ENCODE measurements around the gene KRTAP21-1. TPM values are rescaled to one million over a fixed set of nuclear protein-coding genes. Genes with fewer than 3 reads are reported as not detected.

Gene KRTAP21-1
- total RNA-seq, 1 experiment from 2014 or later, result not detected

DNA sequence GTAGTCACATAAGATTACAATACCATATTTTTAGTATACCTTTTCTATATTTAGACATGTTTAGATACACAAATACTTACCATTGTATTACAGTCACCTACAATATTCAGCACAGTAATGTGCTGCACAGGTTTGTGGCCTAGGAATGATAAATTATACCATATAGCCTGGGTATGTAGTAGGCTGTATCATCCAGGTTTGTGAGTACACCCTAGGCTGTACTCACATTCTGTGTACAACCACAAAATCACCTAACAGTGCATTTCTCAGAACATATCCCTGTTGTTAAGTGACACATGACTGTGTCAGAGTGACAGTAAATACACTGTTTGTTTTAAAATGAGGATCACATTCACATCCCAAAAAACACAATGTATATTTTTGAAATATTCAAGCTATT, 47.8 kb downstream of the KRTAP21-1 start:
- H3K79me2 ChIP-seq (ENCODE audit: insufficient read depth, low read length), result no peaks in the 10 kb centered on the region
- no peak overlapping the region for H3K14ac ChIP-seq (ENCODE audit: insufficient read depth, low read length)
- DNase-seq, result no peak
- H2BK20ac ChIP-seq (ENCODE audit: low read depth, low read length, poor library complexity, severe bottlenecking), result no peak overlapping the region
- H3K4me3 Mint-ChIP-seq, result no peak overlapping the region
- no peak overlapping the region for H2BK12ac ChIP-seq (ENCODE audit: insufficient read length, low read depth, low read length)
- no peaks in the 10 kb centered on the region for H3K9me3 ChIP-seq (ENCODE audit: control insufficient read depth, low read depth, low read length)
- H2AFZ ChIP-seq (ENCODE audit: low read length), result no peak overlapping the region
- peaks cover 3 to 16% of the 10 kb centered on the region in 2 experiments; a peak in 4 of 5 replicates for H3K9me3 Mint-ChIP-seq
- no peak overlapping the region for H2BK5ac ChIP-seq (ENCODE audit: insufficient read length, low read length)
- no peak overlapping the region for H2AK5ac ChIP-seq (ENCODE audit: insufficient read length, low read length)
- H3K9ac ChIP-seq (ENCODE audit: extremely low read depth, insufficient read length, low read length), result no peak overlapping the region
- H2BK120ac ChIP-seq (ENCODE audit: low read depth, low read length, poor library complexity, severe bottlenecking), result no peak overlapping the region
- H4K20me1 ChIP-seq (ENCODE audit: control insufficient read depth, insufficient read depth, insufficient read length), result no peaks in the 10 kb centered on the region
- H3K27ac ChIP-seq (ENCODE audit: insufficient read length, low read depth, low read length), result no peak overlapping the region
- H4K91ac ChIP-seq (ENCODE audit: insufficient read length, low read depth, low read length), result no peak overlapping the region
- no peaks in the 10 kb centered on the region for H3K4me1 Mint-ChIP-seq
- no peaks in the 10 kb centered on the region for H3K79me1 ChIP-seq (ENCODE audit: insufficient read depth, low read depth, low read length, poor library complexity, severe bottlenecking)
- H2BK15ac ChIP-seq (ENCODE audit: low read depth, low read length), result no peak overlapping the region
- H3K27me3 ChIP-seq (ENCODE audit: insufficient read depth, low read length), result no peaks in the 10 kb centered on the region
- H3K27ac Mint-ChIP-seq, result no peak overlapping the region
- peaks cover 1% of the 10 kb centered on the region; the same call in 1 of the 2 replicates for H3K27me3 Mint-ChIP-seq (ENCODE audit: low read depth)
- no peaks in the 10 kb centered on the region for H3K23me2 ChIP-seq (ENCODE audit: insufficient read length, low read depth, low read length, poor library complexity, severe bottlenecking)
- TF ChIP-seq CTCF (conservative IDR thresholded peaks at IDR 0.05), result no peak
- no peak overlapping the region for H4K5ac ChIP-seq (ENCODE audit: insufficient read length, low read depth, low read length)
- no peak overlapping the region for H3T11ph ChIP-seq (ENCODE audit: low read length)
- H3K36me3 Mint-ChIP-seq (ENCODE audit: insufficient read depth in 1 of 3, low read depth in 3 of 3), result peaks cover 0 to 8% (median 0%) of the 10 kb centered on the region in 3 experiments; a peak in 3 of 7 replicates
- no peaks in the 10 kb centered on the region for H3K4me1 ChIP-seq (ENCODE audit: insufficient read depth, low read length)
- no peak overlapping the region for H3K4me2 ChIP-seq (ENCODE audit: insufficient read depth, insufficient read length, low read length)
- H3K56ac ChIP-seq (ENCODE audit: insufficient read length, low read depth, low read length), result no peak overlapping the region
- no peak overlapping the region for H3K23ac ChIP-seq (ENCODE audit: insufficient read length, low read depth, low read length)
- H4K8ac ChIP-seq (replicated peaks; ENCODE audit: insufficient read length, low read depth, low read length), result no peak overlapping the region
- no peak overlapping the region for H3K4ac ChIP-seq (ENCODE audit: low read depth, low read length)
- H3K18ac ChIP-seq (ENCODE audit: insufficient read length, low read depth, low read length), result no peak overlapping the region

Other genes with a start within 250 kb of the KRTAP21-1 start
- not detected in 2 replicates for gene KRTAP19-6, start 213.6 kb downstream of the KRTAP21-1 start, total RNA-seq (2021)
- not detected in 2 replicates for gene KRTAP19-7, start 194.1 kb downstream of the KRTAP21-1 start, total RNA-seq (2021)
- not detected in 2 replicates for gene KRTAP22-2, start 165.0 kb downstream of the KRTAP21-1 start, total RNA-seq (2021)
- gene KRTAP6-3, start 163.0 kb downstream of the KRTAP21-1 start, total RNA-seq (2021), result not detected in 2 replicates
- not detected in 2 replicates for gene KRTAP6-2, start 156.5 kb downstream of the KRTAP21-1 start, total RNA-seq (2021)
- gene KRTAP22-1, start 154.3 kb downstream of the KRTAP21-1 start, total RNA-seq (2021), result not detected in 2 replicates
- gene KRTAP6-1, start 141.5 kb downstream of the KRTAP21-1 start, total RNA-seq (2021), result not detected in 2 replicates
- not detected in 2 replicates for gene KRTAP20-1, start 139.0 kb downstream of the KRTAP21-1 start, total RNA-seq (2021)
- gene KRTAP20-4, start 134.8 kb downstream of the KRTAP21-1 start, total RNA-seq (2021), result not detected in 2 replicates
- not detected in 2 replicates for gene KRTAP20-2, start 120.2 kb downstream of the KRTAP21-1 start, total RNA-seq (2021)
- gene KRTAP20-3, start 112.6 kb downstream of the KRTAP21-1 start, total RNA-seq (2021), result not detected in 2 replicates
- gene KRTAP21-3, start 36.7 kb downstream of the KRTAP21-1 start, total RNA-seq (2021), result not detected in 2 replicates
- not detected in 2 replicates for gene KRTAP21-2, start 8.2 kb downstream of the KRTAP21-1 start, total RNA-seq (2021)
- gene KRTAP8-1, start 57.8 kb upstream of the KRTAP21-1 start, total RNA-seq (2021), result not detected in 2 replicates
- not detected in 2 replicates for gene KRTAP7-1, start 74.3 kb upstream of the KRTAP21-1 start, total RNA-seq (2021)
- gene KRTAP11-1, start 126.2 kb upstream of the KRTAP21-1 start, total RNA-seq (2021), result not detected in 2 replicates